ENCODE data around the gene FAP.

FAP gene

GRCh38 chr2:162185541-162186232 lies 57.6 kb downstream of the FAP start:
- DNase-seq = no peak

- peak; percentile 58 for DNase-seq
Measured at GRCh38 chr2:162184821-162185450, 58.3 kb downstream of the FAP start.

- peak; percentile 18 for DNase-seq
Measured at GRCh38 chr2:162184359-162184758, 58.9 kb downstream of the FAP start.

GRCh38 chr2:162182395-162182794 lies 60.9 kb downstream of the FAP start:
- DNase-seq = no peak

GRCh38 chr2:162177301-162177700 lies 65.9 kb downstream of the FAP start:
- no peak for DNase-seq

GRCh38 chr2:162175714-162176113 lies 67.5 kb downstream of the FAP start:
- DNase-seq = no peak

- DNase-seq = no peak
Measured at GRCh38 chr2:162174746-162175145, 68.5 kb downstream of the FAP start.

GRCh38 chr2:162172802-162173370 lies 70.4 kb downstream of the FAP start:
- peak; percentile 39 for DNase-seq

GRCh38 chr2:162166745-162167144 lies 76.5 kb downstream of the FAP start:
- no peak for DNase-seq

GRCh38 chr2:162166174-162166573 lies 77.1 kb downstream of the FAP start:
- no peak for DNase-seq

- no peak for DNase-seq
Measured at GRCh38 chr2:162164802-162165201, 78.4 kb downstream of the FAP start.

- no peak for DNase-seq
Measured at GRCh38 chr2:162159446-162159845, 83.8 kb downstream of the FAP start.

- no peak for DNase-seq
Measured at GRCh38 chr2:162156149-162156548, 87.1 kb downstream of the FAP start.

- peak; percentile 14 for DNase-seq
Measured at GRCh38 chr2:162155093-162155492, 88.2 kb downstream of the FAP start.

GRCh38 chr2:162153608-162154224 lies 89.5 kb downstream of the FAP start:
- DNase-seq = peak; percentile 88

GRCh38 chr2:162152147-162152546 lies 91.1 kb downstream of the FAP start, which contains the start of gene GCG:
GCG (minus strand) TSS chr2:162152247; CDS start chr2:162149178, 3,069 bp downstream.
- DNase-seq = no peak

GRCh38 chr2:162149940-162150339 lies 93.3 kb downstream of the FAP start:
- DNase-seq = no peak

- no peak for DNase-seq
Measured at GRCh38 chr2:162149466-162149865, 93.8 kb downstream of the FAP start.

- DNase-seq = no peak
Measured at GRCh38 chr2:162148956-162149355, 94.3 kb downstream of the FAP start.

GRCh38 chr2:162143969-162144368 lies 99.3 kb downstream of the FAP start:
- DNase-seq = no peak

GRCh38 chr2:162138310-162138709 lies 104.9 kb downstream of the FAP start:
- DNase-seq = peak; percentile 11

- DNase-seq = no peak
Measured at GRCh38 chr2:162127422-162127821, 115.8 kb downstream of the FAP start.

GRCh38 chr2:162126527-162126926 lies 116.7 kb downstream of the FAP start:
- no peak for DNase-seq

GRCh38 chr2:162126111-162126519 lies 117.1 kb downstream of the FAP start:
- DNase-seq = no peak

Measured in DMS53 (cell line).